HEK293T (cell line): ENCODE results near the gene PDGFA.

ENCODE experiments used
- CTCF ChIA-PET: fragments of 350-600 bp; formaldehyde crosslinking; extraction: SDS; loops from one replicate; lab custom pipeline; 2021; ENCODE audit warnings: antibody characterized with exemption, inconsistent platforms; lab: Yijun Ruan, JAX
- POLR2A ChIA-PET: fragments of 350-600 bp; formaldehyde crosslinking; extraction: SDS; loops from one replicate; lab custom pipeline; 2020; ENCODE audit warnings: antibody characterized with exemption, inconsistent platforms; lab: Yijun Ruan, JAX
- DNase-seq: peaks from one replicate; pipeline ENCODE4 v3.0.0; 2012; ENCODE audit warnings: mixed read lengths; ENCODE audit errors: extremely low spot score
- ARNT ChIP-seq: fragments of 450-650 bp; IDR thresholded peaks from 2 replicates; pipeline ENCODE4 v1.6.1; 2017; ENCODE audit warnings: mild to moderate bottlenecking
- BHLHE40 ChIP-seq: fragments of 450-650 bp; IDR thresholded peaks from 2 replicates; pipeline ENCODE4 v1.6.1; 2016; ENCODE audit warnings: mild to moderate bottlenecking, moderate library complexity, borderline replicate concordance
- CTBP1 ChIP-seq: fragments of 450-650 bp; IDR thresholded peaks from 2 replicates; pipeline ENCODE4 v1.6.1; 2016; ENCODE audit warnings: borderline replicate concordance
- ELF4 ChIP-seq: fragments of 450-650 bp; IDR thresholded peaks from 2 replicates; pipeline ENCODE4 v1.6.1; 2017; ENCODE audit warnings: antibody characterized with exemption
- FOXA1 ChIP-seq: fragments of 450-650 bp; IDR thresholded peaks from 2 replicates; pipeline ENCODE4 v1.6.1; 2016; ENCODE audit warnings: mild to moderate bottlenecking
- FOXK2 ChIP-seq: fragments of 450-650 bp; IDR thresholded peaks from 2 replicates; pipeline ENCODE4 v1.6.1; 2016; ENCODE audit warnings: mild to moderate bottlenecking
- FOXM1 ChIP-seq: fragments of 450-650 bp; IDR thresholded peaks from 2 replicates; pipeline ENCODE4 v1.6.1; 2017; ENCODE audit warnings: mild to moderate bottlenecking, borderline replicate concordance
- HDGF ChIP-seq: fragments of 450-650 bp; IDR thresholded peaks from 2 replicates; pipeline ENCODE4 v1.6.1; 2017; ENCODE audit warnings: antibody characterized with exemption, borderline replicate concordance
- L3MBTL2 ChIP-seq: fragments of 450-650 bp; conservative IDR thresholded peaks from 2 replicates; pipeline ENCODE4 v1.6.1; 2016; ENCODE audit warnings: mild to moderate bottlenecking
- LEF1 ChIP-seq: fragments of 450-650 bp; IDR thresholded peaks from 2 replicates; pipeline ENCODE4 v1.6.1; 2017; ENCODE audit warnings: mild to moderate bottlenecking, borderline replicate concordance
- NFRKB ChIP-seq: fragments of 450-650 bp; IDR thresholded peaks from 2 replicates; pipeline ENCODE4 v1.6.1; 2016; ENCODE audit warnings: mild to moderate bottlenecking, moderate library complexity
- SP1 ChIP-seq: fragments of 450-650 bp; IDR thresholded peaks from 2 replicates; pipeline ENCODE4 v1.6.1; 2017
- SUZ12 ChIP-seq: fragments of 450-650 bp; IDR thresholded peaks from 2 replicates; pipeline ENCODE4 v1.6.1; 2016; ENCODE audit warnings: mild to moderate bottlenecking
- TARDBP ChIP-seq: fragments of 450-650 bp; IDR thresholded peaks from 2 replicates; pipeline ENCODE4 v1.6.1; 2016
- ZNF384 ChIP-seq: fragments of 450-650 bp; IDR thresholded peaks from 2 replicates; pipeline ENCODE4 v1.6.1; 2016
- TF ChIP-seq, protein P1 (sequence below): fragments of 450-650 bp; IDR thresholded peaks from 2 replicates; pipeline ENCODE4 v1.6.1; 2016

Gene PDGFA

DNA sequence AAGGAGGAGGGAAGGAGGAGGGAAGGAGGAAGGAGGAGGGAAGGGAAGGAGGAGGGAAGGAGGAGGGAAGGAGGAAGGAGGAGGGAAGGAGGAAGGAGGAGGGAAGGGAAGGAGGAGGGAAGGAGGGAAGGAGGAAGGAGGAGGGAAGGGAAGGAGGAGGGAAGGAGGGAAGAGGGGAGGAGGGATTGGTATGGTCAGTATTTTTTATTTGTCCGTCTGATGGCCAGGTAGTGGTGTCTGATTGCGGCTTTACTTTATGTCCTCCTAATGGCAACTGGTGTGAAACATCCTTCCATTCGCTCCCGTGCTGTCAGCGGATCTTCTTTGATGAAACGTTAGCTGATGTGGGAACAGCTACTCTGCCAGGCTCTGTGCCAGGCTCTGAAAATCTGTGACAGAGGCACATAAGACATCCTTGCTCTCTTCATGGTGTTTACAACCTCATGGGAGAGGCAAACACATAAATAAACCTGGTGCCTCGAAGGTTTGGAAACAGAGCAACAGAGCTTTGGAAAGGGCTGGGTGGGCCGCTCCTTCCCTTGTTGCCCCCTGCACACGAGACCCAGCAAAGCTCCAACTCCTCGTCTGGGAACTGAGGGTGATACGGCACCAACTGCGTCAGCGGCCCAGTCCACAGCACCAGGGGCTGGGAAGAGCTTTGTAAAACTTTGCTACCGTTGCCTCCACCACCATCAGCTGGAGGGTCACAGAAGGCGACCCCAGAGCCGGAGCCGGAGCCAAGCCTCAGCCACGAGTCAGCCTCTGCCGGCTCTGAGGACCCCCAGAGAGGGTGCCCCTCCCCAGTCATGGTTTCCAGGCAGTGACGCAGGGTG, 40.3 kb downstream of the PDGFA start:
- ChIA-PET POLR2A (no interaction called here), CTCF (no interaction called here)
- no peak for DNase-seq

DNA sequence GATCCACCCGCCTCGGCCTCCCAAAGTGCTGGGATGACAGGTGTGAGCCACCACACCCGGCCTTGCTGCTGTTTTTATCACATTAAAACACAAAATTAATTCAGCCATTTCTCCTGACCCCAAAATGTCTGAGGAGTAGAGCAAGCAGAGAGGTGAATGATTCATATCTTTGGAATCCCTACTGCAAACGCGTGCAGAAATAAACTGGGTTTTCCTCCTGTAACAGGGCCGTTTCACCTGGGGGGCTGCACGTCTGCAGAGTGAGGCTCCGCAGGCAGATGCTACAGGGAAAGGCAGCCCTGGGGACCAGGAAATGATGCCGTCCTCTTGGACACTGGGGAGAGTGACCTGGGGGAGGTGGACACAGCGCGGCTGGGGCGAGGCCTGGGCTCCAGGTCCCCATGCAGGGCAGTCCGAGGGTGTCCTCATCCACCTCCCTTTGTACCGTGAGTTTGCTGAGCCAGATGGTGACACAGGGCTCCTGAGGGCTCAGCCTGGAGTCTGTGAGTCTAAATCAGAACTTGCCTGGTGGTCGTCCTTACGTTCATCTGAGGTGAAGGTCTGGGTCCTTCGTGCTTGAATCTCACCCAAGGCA, 41.9 kb downstream of the PDGFA start:
- no peak for DNase-seq
- TF ChIP-seq NFRKB (no peak), L3MBTL2 (no peak), FOXM1 (no peak), HDGF (no peak), BHLHE40 (no peak), TARDBP (no peak), ZNF384 (no peak)
- TF ChIP-seq, protein P1, sequence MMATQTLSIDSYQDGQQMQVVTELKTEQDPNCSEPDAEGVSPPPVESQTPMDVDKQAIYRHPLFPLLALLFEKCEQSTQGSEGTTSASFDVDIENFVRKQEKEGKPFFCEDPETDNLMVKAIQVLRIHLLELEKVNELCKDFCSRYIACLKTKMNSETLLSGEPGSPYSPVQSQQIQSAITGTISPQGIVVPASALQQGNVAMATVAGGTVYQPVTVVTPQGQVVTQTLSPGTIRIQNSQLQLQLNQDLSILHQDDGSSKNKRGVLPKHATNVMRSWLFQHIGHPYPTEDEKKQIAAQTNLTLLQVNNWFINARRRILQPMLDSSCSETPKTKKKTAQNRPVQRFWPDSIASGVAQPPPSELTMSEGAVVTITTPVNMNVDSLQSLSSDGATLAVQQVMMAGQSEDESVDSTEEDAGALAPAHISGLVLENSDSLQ, result no peak
- POLR2A ChIA-PET, result no interaction called here
- CTCF ChIA-PET, result no interaction called here

More for the DNA sequence above, 40.3 kb downstream of the PDGFA start:
- TF ChIP-seq NFRKB (no peak), CTBP1 (no peak), FOXA1 (no peak), BHLHE40 (no peak), SUZ12 (no peak), SP1 (no peak), L3MBTL2 (no peak), TARDBP (no peak), FOXM1 (no peak), LEF1 (no peak), ARNT (no peak), FOXK2 (no peak), ZNF384 (no peak), ELF4 (no peak), HDGF (no peak)
- TF ChIP-seq, protein P1, result no peak

DNA sequence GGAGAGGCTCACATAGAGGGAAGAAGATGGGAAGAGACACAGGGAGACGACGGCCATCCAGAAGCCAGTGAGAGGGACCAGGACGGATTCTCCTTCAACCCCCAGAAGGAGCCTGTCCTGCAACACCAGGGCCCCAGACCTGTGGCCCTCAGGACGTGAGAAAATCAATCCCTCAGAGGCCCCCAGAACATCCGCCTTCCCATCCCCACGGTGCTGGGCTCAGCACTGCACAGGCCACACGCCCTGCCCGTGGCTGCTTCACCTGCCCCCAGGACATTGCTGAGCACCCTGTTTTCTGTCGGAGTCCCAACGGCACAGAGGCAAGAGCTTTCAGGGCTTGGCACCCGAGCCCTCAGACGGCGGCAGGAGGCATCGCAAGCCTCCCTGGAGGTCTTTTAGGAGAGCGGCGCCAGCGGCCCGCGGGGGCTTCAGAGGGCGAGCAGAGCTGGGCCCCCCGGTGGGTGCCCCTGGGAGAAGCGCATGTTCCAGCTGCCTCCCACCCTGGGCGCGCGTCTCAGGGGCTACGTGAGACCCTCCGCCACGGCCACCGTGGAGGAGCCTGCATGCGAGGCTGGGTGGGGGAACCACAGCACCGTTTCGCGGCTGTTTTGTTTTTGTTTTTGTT, 42.8 kb downstream of the PDGFA start:
- ChIA-PET CTCF (no interaction called here), POLR2A (no interaction called here)
- DNase-seq, result no peak
- TF ChIP-seq LEF1 (no peak), FOXK2 (no peak), HDGF (no peak), L3MBTL2 (no peak), FOXM1 (no peak), CTBP1 (no peak), ARNT (no peak), SP1 (no peak), NFRKB (no peak)
- TF ChIP-seq, protein P1, result no peak

DNA sequence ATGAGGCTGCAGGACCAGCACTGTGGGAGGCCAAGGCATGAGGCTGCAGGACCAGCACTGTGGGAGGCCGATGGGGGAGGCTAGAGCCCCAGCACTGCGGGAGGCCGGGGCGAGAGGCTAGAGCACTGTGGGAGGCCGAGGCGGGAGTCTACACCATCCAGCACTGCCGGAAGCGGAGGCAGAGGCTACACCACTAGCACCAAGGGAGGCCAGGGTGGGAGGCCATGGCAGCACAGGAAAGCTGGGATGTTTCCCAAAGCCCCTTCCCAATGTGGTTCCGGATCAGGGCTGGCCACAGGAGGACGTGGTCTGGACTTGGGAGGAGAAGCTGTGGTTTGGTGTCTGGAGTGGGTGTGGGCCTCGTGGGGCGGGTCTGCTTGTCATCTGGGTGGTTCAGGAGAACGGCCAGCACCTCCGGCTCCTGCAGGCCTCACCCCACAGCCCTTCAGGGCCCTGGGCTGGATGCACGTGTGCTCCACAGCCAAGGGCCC, 43.6 kb downstream of the PDGFA start:
- DNase-seq, result no peak
- POLR2A ChIA-PET, result no interaction called here
- CTCF ChIA-PET, result no interaction called here
- TF ChIP-seq FOXK2, result no peak
- TF ChIP-seq CTBP1, result no peak
- TF ChIP-seq NFRKB, result no peak
- TF ChIP-seq FOXA1, result no peak
- no peak for TF ChIP-seq SP1
- no peak for TF ChIP-seq ARNT
- no peak for TF ChIP-seq L3MBTL2
- no peak for TF ChIP-seq FOXM1
- no peak for TF ChIP-seq SUZ12
- no peak for TF ChIP-seq BHLHE40
- TF ChIP-seq ZNF384, result no peak
- TF ChIP-seq TARDBP, result no peak
- TF ChIP-seq LEF1, result no peak

DNA sequence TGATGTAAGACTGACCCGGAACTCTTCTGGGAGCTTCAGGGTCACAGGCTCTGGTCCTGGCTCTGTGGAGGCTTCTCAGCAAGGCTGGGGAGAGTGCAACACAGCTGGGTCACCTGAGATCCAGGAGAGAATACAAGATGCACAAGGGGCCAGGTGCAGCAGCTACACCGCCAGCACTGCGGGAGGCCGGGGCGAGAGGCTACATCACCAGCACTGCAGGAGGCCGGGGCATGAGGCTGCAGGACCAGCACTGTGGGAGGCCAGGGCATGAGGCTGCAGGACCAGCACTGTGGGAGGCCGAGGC, 44.3 kb downstream of the PDGFA start:
- ChIA-PET POLR2A (no interaction called here), CTCF (no interaction called here)
- no peak for TF ChIP-seq SP1
- no peak for TF ChIP-seq ZNF384
- no peak for TF ChIP-seq ELF4
- no peak for TF ChIP-seq ARNT
- TF ChIP-seq TARDBP, result no peak
- no peak for TF ChIP-seq FOXM1
- no peak for TF ChIP-seq CTBP1
- TF ChIP-seq LEF1, result no peak
- TF ChIP-seq L3MBTL2, result no peak
- TF ChIP-seq BHLHE40, result no peak
- TF ChIP-seq, protein P1, result no peak
- no peak for DNase-seq
